SK-N-SH treated with all-trans-retinoic acid at 6 μM for 48 hours (cell line): ENCODE measurements around the gene PTH1R.

ENCODE experiments used
- GLIS3 ChIP-seq: fragments of 250-450 bp; sonication (Bioruptor Pico); IDR thresholded peaks from 2 replicates; pipeline ENCODE4 v1.5.0; 2020; ENCODE audit warnings: mild to moderate bottlenecking, moderate library complexity
- ISL1 ChIP-seq: fragments of 250-450 bp; sonication (Bioruptor Pico); IDR thresholded peaks from 2 replicates; pipeline ENCODE4 v2.1.2; 2022; ENCODE audit warnings: mild to moderate bottlenecking, moderate library complexity
- RARB ChIP-seq: fragments of 250-450 bp; sonication (Bioruptor Pico); IDR thresholded peaks from 2 replicates; pipeline ENCODE4 v1.8.0; 2021; ENCODE audit warnings: mild to moderate bottlenecking, moderate library complexity
- SNAI2 ChIP-seq: fragments of 250-450 bp; sonication (Bioruptor Pico); IDR thresholded peaks from 2 replicates; pipeline ENCODE4 v1.5.0; 2020; ENCODE audit warnings: mild to moderate bottlenecking, moderate library complexity
- ZFP3 ChIP-seq: fragments of 250-450 bp; sonication (Bioruptor Pico); IDR thresholded peaks from 2 replicates; pipeline ENCODE4 v1.5.0; 2020; ENCODE audit warnings: mild to moderate bottlenecking, moderate library complexity
- ZFP30 ChIP-seq: fragments of 450-650 bp; formaldehyde crosslinking; IDR thresholded peaks from 2 replicates; pipeline ENCODE4 v1.5.0; 2022; ENCODE audit warnings: mild to moderate bottlenecking, moderate library complexity
- TF ChIP-seq, protein P1 (sequence below): fragments of 250-450 bp; sonication (Bioruptor Pico); IDR thresholded peaks from 2 replicates; pipeline ENCODE4 v1.5.1; 2020; ENCODE audit warnings: low read depth, mild to moderate bottlenecking, moderate library complexity
- TF ChIP-seq, protein P2 (sequence below): fragments of 250-450 bp; sonication (Bioruptor Pico); IDR thresholded peaks from 2 replicates; pipeline ENCODE4 v1.5.1; 2021; ENCODE audit warnings: mild to moderate bottlenecking, moderate library complexity
- TF ChIP-seq, protein P3 (sequence below): fragments of 250-450 bp; sonication (Bioruptor Pico); IDR thresholded peaks from 2 replicates; pipeline ENCODE4 v1.8.0; 2021; ENCODE audit warnings: low read depth, mild to moderate bottlenecking, moderate library complexity, borderline replicate concordance

DNA sequence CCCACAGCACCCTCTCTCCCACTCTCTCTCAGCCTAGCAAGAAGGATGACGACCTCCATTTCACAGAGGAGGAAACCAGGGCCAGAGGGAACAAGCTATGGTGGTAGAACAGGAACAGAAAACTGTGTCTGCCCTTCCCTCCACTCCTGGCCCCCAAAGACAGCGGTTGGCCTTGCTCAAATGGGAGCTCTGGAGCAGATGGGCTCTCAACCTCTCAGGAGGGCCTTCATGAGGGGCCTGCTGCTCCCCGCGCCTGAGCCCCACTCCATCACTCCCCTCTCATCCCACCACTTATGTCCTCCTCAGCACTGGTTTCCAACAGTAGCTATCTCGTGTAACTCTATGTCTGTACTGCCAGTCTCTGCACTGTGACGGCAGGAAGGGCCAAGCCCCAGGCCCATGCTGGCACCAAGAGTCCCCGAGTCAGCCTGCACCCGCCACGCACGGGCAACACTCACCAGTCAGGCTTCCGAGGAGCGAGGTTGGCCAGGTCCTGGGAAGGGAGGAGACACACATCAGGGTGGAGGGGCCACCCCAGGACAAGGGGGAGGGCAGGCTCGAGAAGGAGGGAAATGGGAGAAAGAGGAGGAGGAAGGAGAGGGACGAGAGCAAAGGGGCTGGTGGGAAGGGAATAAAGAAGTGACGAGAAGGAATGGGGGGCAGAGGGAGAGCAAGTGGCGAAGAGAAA, 45.5 kb downstream of the PTH1R start:
- TF ChIP-seq ZFP30 (CRISPR knock-in tag), result no peak
- TF ChIP-seq ZFP3 (CRISPR knock-in tag), result no peak
- TF ChIP-seq, protein P1, sequence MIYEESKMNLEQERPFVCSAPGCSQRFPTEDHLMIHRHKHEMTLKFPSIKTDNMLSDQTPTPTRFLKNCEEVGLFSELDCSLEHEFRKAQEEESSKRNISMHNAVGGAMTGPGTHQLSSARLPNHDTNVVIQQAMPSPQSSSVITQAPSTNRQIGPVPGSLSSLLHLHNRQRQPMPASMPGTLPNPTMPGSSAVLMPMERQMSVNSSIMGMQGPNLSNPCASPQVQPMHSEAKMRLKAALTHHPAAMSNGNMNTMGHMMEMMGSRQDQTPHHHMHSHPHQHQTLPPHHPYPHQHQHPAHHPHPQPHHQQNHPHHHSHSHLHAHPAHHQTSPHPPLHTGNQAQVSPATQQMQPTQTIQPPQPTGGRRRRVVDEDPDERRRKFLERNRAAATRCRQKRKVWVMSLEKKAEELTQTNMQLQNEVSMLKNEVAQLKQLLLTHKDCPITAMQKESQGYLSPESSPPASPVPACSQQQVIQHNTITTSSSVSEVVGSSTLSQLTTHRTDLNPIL (CRISPR knock-in tag), result no peak
- TF ChIP-seq, protein P2, sequence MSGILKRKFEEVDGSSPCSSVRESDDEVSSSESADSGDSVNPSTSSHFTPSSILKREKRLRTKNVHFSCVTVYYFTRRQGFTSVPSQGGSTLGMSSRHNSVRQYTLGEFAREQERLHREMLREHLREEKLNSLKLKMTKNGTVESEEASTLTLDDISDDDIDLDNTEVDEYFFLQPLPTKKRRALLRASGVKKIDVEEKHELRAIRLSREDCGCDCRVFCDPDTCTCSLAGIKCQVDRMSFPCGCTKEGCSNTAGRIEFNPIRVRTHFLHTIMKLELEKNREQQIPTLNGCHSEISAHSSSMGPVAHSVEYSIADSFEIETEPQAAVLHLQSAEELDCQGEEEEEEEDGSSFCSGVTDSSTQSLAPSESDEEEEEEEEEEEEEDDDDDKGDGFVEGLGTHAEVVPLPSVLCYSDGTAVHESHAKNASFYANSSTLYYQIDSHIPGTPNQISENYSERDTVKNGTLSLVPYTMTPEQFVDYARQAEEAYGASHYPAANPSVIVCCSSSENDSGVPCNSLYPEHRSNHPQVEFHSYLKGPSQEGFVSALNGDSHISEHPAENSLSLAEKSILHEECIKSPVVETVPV, result no peak
- TF ChIP-seq, protein P3, sequence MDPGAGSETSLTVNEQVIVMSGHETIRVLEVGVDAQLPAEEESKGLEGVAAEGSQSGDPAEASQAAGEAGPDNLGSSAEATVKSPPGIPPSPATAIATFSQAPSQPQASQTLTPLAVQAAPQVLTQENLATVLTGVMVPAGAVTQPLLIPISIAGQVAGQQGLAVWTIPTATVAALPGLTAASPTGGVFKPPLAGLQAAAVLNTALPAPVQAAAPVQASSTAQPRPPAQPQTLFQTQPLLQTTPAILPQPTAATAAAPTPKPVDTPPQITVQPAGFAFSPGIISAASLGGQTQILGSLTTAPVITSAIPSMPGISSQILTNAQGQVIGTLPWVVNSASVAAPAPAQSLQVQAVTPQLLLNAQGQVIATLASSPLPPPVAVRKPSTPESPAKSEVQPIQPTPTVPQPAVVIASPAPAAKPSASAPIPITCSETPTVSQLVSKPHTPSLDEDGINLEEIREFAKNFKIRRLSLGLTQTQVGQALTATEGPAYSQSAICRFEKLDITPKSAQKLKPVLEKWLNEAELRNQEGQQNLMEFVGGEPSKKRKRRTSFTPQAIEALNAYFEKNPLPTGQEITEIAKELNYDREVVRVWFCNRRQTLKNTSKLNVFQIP (CRISPR knock-in tag), result no peak
- no peak for TF ChIP-seq ISL1 (CRISPR knock-in tag)
- no peak for TF ChIP-seq GLIS3
- no peak for TF ChIP-seq RARB
- no peak for TF ChIP-seq SNAI2 (CRISPR knock-in tag)
